NK-92 (cell line): ENCODE results near the gene TMEM174.

Experiments used
- DNase-seq: peaks from one replicate; lab custom pipeline; 2025; ENCODE audit not compliant: unreplicated experiment; lab: John Stamatoyannopoulos, UW

Gene TMEM174

GRCh38 chr5:73222173-73222572, 49.2 kb downstream of the TMEM174 start:
- no peak for DNase-seq
